DMS153 treated with DMSO at 0.1 percent for 48 hours (cell line): Measurements from ENCODE around the gene SPDEF.

Experiments used
- DNase-seq: peaks from one replicate; lab custom pipeline; 2025; ENCODE audit not compliant: unreplicated experiment; lab: John Stamatoyannopoulos, UW

The SPDEF gene

DNA sequence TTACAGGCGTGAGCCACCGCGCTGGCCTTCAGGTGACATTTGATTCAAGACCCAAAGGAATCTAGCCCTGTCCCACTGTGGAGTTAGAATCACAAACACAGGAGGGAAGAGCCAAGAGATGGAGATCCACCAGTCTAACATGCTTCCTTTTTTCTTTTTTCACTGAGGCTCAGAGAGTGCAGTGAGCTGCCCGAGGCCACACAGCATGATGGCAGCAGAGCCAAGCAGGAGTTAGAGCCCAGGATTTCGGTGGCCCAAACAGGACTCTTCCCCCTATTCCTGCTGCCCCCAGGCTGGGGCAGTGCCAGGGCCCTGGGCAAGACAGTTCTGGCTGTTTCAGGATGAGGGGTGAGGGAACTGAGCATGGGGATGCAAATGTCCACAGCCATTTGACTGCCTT, 8.1 kb upstream of the SPDEF start:
- DNase-seq, result no peak

DNA sequence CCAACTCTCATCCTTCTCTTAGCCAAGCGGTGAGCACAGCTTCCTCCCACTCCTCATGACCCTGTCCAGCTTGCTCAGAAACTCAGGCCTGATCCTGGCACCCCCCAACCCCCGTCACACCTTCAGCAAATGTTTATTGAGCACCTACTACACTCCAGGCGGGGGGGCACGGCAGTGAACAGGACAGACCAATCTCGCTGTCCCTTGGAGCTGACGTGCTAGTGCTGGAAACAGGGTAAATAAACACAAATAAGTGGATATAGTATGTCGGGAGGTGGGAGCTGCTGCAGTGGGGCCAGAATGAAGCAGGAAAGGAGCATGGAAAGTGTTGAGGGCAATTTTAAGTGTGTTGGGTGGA, 7.4 kb upstream of the SPDEF start:
- DNase-seq, result no peak

DNA sequence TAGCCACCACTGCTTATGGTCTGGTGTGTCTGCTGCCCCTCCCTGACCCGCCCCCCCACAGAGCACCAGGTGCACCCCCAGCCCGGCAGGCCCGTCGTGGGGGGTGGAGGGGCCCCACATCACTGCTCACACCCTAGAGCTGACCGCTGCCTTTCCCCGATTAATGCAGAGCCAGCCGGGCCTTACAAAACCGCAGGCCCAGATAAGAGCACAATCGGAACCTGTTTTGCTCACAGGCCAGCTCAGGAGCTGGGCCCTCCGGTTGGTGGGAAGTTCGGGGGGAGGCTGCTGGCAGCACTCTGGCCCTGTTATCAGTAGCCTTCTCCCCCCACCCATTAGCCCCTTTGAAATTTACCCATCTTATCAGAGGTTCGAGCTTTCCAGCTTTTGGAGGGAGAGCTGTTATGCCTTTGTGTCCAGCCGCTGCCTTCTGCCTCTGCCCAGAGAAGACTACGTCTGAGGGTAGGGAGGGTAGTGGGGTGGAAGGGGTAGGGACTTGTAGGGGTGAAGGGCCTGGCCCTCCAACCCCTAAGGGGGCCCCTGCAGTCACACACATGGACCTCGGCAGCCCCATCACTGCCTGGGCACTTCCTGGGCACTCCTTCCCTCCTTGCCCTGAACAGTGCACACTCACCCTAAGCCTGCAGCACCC, 6.9 kb upstream of the SPDEF start:
- no peak for DNase-seq

DNA sequence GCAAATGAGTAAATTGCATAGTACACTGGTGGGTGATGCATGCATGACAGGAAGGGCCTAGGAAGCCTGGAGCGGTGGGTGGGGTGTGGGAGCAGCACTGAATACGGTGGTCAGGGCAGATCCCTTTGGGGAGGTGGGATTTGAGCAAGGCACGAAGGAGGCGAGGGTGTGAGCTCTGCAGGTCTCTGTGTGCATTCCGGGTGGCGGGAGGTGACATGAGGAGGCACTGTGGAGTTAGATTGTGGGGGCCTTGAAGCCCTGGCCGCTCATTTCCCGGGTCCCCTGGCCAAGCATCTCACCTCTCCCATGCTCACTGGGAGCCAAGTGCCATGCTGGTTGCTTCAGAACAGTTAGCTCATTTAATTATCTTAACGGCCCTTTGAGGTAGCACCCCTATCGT, 6.2 kb upstream of the SPDEF start:
- DNase-seq, result no peak

DNA sequence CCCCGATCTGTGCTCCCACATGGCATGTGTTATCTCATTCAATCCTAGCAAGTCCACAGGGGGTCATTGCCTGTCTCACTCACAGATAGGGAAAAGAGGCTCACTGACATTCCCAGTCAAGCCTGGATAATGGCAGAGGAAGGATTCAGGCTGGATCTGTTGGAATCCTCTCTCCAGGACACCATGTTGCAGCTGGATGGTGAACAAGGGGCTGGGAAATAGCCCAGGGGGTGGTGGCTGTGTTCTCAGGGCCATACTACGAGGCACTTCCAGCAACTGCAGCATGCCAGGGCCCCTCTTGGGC, 5.0 kb upstream of the SPDEF start:
- DNase-seq, result no peak

DNA sequence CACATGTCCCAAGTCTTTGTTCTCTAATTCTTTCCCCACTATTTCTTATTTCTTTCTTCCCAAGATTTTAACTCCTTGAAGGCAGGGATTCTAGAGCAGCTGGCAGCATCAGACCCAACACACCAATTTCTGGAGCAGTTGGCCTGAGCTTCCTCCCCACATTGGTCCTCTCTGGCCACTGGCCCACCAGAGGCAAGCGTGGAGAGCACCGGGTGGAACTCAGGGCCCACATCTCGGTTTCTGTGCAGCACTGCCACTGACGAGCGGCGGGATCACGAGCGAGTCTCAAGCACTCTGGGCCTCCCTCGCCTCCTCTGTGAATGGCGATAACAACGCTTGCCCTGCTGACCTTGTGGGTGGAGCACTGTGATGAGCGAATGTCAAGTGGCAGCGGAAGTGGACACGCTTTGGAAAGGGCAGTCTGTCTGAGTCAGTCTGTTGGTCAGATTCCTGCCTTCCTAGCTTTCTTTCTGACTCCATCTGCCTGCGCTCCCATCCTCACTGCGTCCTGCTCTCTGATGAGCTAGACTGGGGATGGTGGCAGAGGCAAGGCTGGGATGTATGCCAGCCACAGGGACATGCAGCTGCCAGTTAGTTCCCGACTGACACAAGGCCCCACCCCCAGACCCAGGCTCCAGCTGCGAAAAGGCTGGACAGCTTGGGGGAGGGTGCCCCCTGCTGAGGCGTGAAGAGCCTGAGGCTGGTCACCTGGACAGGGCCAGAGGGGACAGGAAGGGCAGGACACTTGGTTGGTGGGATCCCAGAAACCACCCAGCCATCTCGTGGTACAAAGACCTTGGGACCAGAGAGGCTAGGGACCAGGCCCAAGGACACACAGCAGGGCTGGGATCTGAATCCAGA, 4.5 kb upstream of the SPDEF start:
- DNase-seq, result peak; percentile 48

DNA sequence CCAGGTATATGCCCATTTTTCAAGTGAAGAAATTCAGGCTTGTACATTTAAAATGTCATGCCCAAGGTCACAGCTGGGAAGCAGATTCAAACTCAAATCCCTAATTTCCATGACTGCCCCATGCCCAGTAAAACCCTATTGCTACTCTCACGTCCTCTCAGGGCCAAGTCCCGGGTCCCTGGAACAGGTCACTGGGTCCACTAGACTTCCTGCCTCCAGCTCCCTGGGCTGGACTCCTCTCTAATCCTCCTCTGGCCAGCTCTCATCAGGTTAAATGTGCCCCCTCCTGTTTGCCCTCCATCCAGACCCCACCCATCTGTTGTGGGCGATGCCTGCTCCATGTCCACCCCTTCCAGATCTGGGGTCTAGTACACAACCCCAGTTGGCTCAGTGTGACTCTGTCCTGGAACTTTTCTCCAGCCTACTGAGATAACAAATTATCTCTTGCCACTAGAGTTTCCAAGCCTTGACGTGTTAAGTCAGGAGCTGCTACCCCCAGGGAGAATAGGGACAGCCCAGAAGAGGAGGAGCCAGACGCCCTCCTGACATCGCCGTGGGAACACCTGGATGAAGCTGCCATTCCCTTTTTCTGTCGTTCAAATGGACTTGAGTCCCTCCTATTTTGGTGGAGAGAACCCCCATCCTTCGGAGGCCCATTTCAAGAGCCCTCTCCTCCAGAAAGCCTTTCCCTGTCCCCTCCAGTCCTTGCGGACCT, 3.7 kb upstream of the SPDEF start:
- DNase-seq, result no peak

DNA sequence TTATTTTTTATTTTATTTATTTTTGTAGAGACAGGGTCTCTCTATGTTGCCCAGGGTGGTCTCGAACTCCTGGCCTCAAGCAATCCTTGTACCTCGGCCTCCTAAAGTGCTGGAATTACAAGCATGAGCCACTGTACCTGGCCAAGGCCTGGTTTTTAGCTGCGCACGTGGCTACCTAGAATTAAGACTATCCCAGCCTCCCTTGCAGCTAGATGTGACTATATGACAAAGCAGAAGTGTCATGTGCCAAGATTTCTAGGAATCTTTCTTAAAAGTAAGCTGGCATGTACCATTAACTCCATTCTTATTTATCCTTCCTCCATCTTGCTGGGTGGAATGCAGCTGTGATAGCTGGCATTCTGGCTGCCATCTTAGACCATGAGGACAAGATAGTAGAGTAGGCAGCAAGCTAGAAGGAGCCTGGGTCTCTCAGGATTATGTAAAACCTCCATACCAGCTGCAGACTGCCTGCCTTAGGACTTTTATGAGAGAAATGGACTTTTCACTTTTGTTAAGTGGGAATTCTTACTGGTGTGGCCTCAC, 2.1 kb upstream of the SPDEF start:
- DNase-seq, result no peak

DNA sequence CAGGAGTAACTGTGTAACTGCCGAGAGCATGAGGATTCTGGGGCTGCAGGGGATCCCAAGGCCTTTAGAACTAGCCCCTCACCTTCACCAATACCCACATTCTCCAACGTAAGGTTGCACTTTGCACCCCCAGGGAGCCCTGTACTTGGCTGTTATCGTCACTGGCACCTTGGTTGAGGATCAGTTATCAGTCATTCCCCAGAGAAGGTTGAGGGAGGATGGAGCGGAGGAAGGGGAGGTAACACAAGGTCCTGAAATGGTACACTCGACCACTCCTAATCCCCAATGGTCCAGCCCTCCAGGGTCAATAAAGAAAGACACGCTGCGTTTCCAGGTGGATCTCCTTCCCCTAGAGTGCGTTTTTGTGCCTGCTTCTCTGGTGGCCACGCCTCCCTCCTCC, 1.1 kb upstream of the SPDEF start:
- no peak for DNase-seq

DNA sequence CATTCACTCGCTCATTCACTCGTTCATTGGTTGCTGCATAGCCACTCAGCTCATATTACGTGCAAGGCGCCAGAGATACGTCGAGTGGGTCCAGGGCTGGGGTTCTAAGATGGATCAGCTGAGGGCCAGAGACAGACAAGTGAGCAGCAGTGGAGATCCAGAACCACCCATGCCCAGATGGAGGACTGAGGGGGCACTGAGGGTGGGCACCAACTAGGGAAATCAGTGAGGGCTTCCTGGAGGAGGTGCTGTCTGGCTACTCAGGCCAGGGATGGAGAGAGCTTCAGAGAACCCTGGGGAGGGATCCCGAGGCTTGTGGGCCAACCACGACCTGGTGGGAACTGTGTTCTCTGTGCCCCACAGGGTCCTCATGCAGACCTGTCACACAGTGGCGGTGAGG, 364 bp upstream of the SPDEF start:
- DNase-seq, result no peak

DNA sequence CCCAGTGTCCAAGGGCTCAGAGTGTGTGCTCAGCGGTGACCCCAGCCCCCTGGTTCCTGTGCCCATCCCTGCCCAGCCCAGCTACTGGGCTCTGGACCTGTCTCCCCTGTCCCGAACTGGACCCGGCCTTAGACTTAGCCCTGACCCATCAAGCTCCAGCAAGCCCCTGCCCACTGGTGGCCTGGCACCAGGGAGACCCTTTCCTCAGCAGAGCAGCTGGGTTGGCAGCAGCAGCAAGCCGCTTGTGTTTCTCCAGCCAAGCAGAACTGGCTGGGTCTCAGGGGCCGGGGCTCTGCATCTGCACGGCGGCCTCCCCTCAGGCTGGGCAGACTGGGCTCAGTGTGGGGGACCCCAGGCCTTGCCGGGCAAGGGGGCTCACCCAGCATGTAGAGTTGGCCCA, 801 bp downstream of the SPDEF start:
- no peak for DNase-seq

DNA sequence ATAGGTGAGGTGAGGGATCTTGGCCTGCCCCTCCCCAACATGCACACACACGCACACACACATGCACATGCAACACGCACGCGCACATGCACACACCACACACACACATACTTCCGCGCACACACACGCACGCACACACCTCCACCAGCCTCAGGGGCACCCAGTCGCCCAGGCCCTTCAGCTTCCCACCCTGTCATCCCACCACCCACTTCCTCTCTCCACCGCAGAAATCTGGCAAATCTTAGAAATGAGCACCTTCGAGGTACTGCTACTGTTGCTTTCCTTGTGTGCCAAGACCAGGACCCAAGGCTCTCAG, 1.2 kb downstream of the SPDEF start:
- DNase-seq, result no peak

DNA sequence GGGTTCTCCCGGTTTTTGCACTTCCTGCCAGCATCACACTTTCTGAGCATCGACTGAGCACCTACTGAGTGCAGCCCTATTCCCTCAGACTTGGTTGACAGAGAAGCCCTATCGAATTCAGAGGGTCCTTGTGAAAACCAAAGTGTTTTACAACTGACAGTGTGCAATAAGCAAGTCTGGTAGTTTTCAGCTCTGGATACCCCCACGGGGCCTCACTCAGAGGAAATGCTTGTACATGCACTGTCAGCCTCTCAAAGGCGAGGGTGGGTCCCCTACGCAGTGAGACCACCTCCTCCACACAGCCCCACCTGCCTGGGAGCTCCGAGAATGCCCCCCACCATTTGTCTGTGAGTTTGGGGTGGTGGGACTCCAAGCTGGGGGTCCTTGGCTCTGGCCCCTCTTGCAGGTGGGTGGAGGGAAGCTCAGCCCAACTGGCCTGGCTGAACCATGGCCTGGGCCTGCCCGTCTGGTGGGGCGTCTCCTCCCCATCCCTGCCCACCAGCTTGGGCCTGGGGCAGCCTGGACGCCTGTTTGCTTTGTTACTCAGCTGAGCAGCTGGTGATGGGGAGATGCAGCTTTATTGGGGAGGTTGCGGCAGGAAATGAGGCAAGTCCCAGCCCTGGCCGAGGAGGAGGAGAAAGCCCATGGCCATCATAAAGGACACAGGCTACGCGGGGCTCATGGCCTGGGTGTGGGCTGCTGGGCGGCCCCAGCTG, 1.7 kb downstream of the SPDEF start:
- DNase-seq, result no peak

DNA sequence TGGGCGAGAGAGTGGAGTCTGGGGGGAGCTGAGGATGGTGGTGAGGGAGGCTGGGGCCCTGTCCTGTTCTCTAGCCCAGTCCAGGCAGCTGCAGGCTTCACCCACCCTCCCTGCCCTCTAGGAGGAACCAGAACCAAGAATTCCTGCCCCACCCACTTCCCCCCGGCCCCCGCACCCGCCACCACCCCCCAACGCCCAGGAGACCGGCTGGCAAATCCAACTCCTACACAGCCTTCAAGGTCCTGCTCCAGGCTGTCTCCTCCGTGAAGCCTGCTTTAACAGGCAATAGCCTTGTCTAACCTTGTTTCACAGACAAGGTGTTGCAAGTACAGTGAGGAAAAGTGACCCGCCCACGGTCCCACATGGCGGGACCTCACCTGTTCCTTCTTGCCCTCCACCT, 2.4 kb downstream of the SPDEF start:
- no peak for DNase-seq

DNA sequence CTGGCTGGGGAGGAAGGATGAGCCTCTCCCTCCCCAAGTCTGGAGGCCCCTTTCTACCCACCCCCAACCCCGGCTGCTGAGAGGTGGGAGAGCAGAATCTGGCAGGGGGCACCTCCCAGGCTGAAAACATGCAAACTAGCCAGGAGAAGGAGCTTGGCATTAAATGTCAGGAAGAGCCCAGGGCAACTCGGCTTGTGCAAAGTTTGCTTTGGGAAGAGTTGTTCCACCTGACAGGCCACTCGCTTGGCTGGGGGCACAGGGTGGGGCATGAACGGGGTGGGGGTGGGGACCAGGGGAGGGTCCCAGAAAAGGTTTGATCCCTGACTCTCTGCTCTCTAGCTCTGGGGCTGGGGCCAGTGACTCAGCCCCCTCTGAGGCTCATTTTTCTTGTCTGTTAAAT, 3.0 kb downstream of the SPDEF start:
- no peak for DNase-seq

DNA sequence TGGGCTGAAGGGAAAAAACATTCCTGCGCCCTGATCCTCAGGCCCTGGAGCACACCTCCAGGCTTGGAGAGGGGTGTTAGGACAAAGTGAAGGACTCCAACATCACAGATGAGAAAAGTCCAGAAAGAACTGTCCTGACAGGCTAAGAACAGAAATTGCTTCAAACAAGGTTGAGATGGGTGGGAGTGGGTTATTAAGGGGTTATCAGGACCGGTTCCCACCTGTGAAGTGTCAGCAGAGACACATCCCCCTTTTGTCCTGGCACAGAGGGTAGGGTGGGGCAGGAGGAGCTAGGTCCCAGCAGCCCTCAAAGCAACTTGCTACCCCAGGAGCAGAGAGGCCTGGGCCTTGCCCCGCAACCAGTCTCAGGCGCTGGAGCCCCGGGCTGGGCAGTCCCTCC, 3.5 kb downstream of the SPDEF start:
- no peak for DNase-seq

DNA sequence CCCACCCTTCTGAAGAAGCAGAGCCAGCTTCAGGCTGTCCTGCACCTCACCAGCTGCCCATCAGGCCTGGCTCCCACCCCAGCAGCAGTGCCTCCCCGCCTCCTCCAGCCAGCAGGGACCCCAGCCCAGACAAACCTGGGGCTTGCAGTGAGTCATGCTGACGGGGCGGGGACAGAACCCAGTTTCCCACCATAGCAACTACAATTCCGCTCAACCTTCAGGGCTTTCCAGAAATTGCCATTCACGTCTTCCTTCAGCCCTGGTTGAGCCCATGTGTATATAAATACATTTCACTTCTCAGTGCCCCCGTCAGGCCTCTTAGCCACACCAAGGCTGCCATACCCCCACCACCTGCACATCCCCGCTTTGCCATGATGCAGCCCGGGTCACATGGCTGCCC, 4.4 kb downstream of the SPDEF start:
- no peak for DNase-seq

DNA sequence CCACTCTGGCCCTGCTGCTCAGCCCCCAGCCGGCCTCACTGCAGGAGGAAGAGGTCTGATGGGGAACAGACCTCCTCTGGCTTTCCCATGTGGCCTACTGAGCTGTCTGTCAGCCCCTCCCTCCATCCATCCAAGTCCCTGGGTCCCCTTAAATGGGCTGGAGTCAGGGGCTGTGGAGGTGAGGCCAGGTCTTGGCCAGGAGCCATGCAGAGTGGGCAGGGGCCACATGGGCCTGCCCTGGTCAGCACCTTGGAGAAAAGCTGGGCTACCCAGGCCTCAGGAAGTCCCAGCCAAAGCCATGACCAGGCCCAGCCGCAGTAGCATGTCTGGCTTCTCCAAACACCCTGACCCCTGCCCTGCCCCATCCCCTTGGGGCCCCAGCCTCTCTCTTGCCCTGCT, 6.3 kb downstream of the SPDEF start:
- no peak for DNase-seq

DNA sequence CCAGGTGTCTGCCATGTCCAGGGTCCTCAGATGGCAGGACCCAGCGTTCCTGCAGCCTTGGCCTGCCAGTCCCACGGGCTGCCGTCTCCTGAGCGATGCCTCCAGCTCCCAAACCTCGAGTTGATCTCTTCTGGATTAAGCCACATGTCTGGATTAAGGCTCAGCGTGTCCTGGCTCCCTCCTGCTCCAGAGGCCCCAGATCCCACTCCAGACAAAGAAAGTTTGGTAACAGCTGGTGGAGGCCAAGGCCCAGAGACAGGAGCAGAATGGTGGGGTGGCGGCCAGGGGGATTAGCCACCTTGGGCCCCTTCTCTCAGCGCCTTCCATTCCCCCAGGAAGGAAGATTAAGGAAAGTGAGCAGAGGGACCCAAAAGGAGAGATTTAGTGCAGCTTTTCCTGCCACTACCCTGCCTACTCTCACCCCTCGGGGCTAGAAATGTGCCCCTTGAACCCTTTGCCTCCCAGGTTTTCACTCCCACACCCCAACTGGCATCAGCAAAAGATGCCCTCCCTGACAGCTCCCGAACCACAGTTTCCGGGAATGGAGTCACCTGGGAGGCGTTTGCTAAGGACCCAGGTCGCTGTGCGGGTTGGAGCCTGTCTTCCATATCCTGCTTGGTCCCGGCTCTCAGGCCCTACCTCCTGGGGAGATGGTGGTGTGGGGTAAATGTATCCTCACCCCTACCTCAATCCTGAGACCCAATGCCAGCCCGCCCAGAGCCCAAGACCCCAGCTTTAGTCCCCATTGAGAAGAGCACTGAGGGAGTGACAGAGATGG, 6.9 kb downstream of the SPDEF start:
- DNase-seq, result no peak

DNA sequence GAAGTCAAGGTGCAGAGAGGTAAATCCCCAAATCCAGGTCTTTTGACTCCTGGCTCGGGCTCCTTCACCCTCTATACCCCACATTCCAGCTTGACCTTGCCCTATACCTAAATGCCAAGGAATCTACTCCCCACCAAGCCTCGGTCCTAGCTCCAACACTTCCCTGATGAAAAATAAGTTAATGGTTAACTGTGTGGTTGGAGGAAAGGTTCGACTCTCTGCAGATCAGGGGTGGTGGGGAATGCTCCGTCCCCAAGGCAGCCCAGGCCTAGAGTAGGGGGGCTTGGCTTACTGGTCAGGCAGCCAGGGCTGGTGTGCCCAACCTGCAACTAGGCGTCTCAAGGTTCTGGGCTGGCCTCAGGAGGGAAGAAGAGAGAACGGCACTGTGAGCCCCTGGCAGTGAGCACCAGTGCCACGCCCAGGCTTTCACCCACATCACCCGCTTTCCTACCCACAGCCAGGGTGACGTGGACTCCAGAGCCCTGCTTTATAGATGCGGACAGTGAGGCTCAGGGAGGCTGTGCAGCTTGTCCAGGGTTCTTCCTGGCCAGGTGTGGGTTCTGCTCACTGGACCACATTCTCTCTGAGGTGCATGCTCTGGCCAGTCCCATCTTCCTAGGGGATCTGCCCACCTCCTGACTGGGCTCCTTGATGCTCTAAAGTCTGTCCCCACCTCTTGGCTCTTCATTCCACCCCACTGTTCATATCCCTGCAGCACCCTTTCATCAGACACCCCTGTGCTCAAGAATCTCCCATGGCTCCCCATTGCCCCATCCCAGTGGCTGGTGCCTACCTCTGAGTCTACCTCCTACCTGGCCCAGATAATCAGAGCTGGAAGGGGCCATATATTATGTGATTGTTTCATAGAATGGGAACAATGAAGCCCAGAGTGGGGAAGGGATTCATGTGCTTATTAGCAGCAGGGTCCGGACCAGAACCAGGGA, 8.2 kb downstream of the SPDEF start:
- no peak for DNase-seq
